Stimulated activated CD8-positive, alpha-beta memory T cell treated with anti-CD3 and anti-CD28 coated beads, Interleukin-7, amount 100 ng/mL, for 1 hour (primary cell): ENCODE data around the gene NCF2.

Source experiments
- DNase-seq, 2 donors: peaks; one replicate each; pipeline ENCODE4 v3.0.0-alpha.2; 2020; ENCODE audit warnings: low read depth in 2 of 2

NCF2 gene

DNA sequence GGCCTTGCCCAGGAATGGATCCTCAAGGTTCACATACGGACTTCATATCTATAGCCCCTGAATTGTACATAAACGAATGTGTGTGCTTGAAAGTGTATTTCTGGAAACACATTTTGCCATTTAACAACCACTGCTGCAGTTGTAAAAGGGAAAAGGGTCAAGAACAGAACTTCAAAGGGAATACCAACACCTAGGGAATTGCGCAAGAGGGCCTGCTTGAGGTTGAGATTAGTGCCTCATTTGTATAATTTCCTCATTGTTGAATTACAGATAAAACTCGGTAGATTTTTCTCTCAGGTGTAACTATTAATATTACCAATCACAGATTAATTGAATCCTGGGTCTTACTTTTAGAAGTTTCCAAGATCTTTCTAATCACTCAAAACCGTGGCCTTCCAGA lies 6.1 kb downstream of the NCF2 start:
- DNase-seq = no peak

DNA sequence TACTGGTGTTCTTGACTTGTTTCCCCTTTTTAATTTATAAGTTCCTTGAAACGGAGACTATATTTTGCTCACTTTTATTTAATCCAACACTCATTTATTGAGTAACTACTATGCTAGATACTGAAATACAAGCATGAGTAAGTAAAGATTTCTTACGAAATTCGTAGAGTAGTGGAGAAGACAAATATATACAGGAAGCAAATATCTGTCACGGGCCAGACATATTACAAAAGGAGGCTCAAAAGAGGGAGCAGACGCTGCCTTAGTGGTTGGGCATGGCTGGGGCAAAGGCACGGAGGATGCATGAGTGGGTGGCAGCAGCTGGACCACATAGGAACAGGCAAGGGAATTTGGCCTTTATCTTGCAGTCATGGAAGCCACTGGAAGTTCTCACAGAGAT lies 6.8 kb downstream of the NCF2 start:
- no peak for DNase-seq

DNA sequence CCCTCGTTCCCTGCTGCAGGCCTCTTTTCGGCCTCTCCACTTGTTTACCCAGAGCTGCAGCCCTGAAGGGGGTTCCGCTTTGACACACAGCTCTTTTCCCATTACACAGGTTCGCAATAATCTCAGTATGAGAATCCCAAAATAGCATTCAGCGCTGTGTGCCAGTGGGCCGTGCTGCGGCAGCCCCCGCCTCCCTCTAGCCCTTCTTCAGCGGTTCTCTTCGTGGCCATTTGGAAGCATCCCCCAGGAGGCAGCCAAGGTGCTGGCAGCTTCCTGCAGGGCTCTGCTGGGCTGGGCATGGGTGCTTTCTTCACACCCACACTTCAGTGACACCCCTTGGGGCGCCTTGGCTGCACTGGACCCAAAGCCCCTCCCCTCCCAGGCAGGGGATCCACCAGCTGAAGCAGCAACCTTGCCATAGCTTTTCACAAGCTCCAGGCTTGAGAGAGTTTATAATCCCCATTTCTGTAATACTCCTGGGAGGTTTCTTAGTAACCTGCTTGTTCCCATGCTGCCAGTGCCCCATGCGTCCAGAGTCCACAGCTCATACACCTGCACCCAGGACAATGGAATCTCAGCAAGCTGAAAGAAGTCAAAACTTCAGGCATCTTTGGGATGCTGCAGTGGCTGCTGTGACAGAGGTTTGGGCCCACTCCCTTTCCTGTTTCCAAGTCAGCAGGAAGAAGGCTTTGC lies 8.1 kb downstream of the NCF2 start:
- no peak for DNase-seq

DNA sequence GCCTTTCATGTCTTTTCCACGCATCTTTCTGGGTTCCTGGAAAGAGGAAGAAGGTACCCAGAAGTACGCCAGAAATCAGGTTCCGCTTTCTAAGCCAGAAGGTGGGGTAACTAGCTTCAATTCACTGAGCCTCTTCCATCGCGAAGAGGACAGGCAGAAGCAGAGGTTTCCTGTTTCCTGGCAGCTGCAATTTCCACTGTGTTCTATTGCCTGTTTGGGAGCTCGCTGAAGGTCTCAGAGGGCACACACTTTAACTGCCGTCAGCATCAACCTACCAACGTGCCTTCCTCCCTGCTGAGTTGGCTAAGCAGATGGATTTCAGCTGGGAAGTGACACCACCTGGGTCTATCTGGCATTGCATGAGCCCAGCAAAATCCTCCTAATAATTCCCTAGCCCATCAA lies 10.0 kb downstream of the NCF2 start:
- DNase-seq = no peak

DNA sequence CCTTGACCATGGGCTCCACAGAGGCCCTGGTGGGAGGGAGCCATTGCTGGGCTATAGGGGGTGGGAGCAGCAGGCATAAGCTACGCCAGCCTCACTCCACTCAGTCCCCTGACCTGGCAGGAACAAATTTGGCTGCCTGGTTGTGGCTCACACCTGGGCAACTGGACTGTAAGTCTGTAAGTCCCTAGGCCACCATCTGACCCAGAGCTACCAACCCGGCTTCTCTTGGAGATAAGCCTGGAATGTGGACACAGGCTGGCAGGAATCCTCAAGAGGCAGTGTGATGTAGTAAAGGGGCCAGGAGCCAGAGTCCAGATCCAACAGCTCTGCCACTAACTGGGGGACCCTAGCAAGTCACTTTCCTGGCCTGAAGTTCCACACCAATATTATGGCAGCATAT lies 11.4 kb downstream of the NCF2 start:
- no peak for DNase-seq

DNA sequence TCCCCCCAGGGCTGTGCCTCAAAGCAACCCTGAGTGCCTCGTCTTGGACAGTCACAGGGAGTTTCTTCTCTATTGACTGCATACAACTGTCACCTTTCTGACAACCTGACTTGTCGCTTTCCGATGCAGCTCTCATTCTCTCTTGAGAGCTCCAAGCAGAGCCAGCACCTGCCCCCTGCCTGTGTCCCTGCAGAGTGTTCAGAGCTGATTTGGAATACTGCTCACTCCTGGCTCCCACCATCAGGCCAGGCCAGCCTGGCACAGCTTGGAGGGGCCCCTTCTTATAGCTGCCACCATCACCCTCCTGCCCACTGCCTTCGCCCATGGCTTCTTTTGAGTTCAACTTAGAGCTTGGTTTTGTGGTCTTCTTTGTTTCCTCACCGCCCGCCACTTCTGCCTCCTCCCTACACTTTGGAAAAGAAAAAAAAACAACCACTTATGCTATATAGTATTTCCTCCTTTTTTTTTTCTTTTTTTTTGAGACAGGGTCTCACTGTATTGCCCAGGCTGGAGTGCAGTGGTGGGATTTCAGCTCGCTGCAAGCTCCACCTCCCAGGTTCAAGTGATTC lies 12.3 kb downstream of the NCF2 start:
- no peak for DNase-seq

DNA sequence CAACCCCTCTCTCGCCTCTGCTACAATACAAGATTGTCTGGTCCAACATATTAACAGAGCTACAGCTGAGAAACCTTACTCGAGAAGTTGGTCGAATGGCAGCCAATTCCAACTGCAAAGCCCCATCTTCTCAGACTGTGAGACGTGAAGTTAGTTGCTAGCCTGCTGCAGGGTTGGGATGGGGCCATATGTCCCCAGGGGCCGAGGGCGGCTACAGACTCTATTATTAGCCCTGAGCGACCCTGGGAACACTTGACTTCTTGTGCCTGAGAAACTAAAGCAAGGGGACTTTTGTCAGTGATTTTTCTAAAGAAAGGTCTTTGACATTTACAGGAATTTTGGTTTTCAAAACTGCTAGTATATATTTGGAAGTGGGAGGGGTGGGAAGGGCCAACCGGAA lies 13.7 kb downstream of the NCF2 start:
- no peak for DNase-seq

DNA sequence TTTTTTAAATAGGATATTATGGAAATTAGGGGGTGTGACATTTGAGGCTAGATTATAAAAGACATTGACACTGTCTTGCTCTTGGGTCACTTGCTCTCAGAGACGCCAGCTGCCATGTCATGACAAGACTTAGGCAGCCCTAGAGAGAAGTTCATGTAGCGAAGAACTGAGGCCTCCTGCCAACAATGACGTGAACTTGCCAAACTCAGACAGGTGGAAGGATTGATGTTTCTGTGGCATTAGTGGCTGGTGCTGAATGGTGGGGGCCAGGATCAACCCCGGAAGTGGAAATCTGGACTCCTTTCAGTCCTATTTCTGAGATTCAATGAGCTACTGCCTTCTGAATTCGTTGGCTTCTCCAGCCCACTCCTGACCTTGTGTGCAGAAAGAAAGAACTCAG lies 14.7 kb downstream of the NCF2 start:
- no peak for DNase-seq

DNA sequence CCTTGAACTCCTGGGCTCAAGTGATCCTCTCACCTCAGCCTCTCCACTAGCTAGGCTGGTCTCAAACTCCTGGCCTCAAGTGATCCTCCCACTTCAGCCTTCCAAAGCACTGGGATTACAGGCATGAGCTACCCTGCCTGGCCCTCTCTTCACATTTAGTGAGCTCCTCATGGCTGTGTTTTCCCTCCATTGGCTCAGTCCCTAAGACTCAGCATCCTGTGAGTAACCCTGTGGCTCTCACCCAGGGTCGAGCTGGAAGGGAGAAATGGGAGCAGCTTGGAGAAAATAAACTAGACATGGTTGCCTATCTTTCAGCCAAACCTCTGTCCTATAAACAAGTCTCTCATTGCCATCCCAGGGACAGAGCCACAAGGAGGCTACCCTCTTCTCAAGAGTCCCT lies 17.5 kb downstream of the NCF2 start:
- DNase-seq = no peak

DNA sequence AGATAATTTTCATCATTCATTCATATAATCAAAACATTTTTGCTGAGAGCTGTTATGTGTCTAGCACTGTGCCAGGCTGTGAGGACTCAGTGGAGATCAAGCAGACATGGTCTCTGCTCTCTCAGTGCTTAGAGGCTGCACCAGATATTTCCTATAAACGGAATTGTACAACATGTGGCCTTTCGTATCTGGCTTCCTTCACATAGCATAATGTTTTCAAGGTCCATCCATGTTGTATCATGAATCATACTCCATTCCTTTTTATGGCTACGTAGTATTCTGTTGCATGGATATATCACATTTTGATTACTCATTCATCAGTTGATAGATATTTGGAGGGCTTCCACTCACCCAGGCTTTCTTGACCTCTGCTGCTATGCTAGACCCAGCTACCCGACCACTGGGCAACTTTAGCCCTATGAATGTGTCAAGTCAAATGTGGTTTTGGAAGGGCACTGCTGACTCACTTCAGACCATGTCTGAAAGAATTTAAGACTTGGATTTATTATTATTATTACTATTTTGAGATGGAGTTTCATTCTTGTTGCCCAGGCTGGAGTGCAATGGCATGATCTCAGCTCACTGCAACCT lies 18.5 kb downstream of the NCF2 start:
- DNase-seq = no peak

DNA sequence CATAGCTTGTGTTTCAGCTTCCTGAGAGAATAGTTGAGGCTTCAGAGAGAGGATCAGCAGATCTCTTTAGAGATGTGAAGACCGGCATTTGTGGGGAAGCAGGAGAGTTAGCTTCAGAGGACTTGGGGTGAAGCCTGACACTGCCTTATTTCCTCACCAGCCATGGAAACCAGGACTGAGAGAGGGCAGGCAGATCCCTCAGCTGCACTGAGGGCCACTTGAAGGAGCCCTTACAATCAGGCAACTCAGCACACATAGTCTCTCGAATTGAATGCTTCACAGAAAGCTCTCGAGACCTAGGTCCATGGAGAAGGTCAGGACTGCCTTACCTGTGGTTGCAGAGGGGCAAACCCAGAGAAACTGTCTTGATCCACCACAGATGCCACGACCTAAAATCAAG lies 19.8 kb downstream of the NCF2 start:
- DNase-seq = no peak

DNA sequence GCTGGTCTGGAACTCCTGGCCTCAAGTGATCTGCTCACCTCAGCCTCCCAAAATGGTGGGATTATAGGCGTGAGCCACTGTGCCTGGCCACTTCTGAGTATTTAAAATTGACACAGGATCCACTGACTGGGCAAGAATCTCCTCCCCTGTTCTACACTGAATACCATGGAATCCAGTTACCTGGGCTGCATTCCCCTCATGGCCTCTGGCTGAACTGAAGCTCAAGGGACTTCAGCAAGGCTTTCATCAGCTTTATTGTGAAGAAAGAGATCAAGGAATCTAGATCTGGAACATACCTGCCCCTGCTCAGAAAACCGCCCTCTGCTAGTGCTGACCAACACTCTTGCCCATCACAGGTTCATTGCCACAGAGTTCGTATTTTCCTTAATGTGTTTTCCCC lies 20.5 kb downstream of the NCF2 start:
- DNase-seq = no peak

DNA sequence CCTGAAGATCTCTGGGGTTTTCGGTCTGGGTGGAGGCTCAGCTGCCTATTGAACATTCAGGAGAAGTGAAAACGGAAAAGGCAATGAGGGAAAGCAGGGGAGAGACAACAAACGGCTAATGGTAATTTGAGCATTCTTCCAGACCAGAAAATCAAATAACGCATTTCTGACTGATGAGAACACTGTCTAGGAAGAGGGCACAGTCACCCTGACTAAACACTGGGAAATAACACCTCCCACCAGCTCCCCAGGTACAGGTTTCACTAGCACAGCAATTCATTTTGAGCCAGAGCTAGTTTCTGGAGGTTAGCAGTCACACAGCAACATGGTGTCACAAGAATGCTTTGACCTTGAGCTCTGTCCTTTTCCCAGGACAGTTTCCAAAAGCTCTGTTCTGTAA lies 21.1 kb downstream of the NCF2 start:
- DNase-seq = no peak

DNA sequence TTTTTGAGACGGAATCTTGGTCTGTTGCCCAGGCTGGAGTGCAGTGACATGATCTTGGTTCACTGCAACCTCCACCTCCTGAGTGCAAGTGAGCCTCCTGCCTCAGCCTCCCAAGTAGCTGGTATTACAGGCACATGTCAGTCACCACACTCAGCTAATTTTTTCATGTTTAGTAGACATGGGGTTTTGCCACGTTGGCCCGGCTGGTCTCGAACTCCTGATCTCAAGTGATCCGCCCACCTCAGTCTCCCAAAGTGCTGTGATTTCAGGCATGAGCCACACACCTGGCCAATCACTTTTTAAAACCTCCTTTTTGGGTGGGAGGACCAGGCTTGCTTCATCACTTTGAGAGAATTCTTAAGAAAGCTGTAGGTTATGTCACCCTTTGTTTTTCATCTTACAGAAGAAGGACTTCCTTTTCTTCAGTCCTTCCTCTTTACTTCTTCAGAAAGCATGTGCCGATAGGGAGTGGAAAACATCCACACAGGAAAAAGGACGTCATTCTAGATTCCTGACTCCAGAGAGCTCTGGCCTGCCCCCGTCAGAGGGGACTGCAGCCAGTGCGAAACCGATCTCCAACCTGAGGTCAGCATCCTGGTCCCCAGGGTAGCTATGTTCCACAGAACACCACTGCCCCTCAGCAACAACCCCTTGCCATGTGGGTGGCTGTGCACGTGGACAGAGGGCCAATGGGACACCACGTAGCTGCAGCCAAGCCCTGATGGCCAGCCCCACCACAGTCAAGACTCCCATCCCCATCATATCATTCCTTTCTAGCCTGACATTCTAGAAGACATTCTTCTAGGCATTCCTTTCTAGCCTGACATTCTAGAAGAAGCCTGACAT lies 21.9 kb downstream of the NCF2 start:
- no peak for DNase-seq

DNA sequence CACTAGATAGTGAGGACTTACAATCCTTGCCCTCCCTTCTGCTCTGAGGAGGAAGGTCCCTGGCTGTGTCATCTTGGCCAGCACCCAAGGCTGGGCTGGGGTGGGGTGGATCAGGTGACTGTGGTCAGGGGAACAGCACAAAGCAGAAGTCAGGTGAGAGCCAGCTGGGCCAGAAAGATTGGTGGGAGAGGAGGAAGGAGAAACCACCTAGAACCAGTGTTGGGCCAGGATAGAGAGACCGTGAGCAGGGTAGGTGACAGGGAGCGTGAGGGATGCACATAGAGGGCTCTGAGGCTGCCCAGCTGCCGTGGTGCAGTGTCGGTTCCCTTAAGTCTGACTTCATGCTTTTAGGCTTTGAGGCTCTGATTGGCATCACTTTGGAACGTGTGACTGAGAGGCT lies 22.7 kb downstream of the NCF2 start:
- DNase-seq = no peak

DNA sequence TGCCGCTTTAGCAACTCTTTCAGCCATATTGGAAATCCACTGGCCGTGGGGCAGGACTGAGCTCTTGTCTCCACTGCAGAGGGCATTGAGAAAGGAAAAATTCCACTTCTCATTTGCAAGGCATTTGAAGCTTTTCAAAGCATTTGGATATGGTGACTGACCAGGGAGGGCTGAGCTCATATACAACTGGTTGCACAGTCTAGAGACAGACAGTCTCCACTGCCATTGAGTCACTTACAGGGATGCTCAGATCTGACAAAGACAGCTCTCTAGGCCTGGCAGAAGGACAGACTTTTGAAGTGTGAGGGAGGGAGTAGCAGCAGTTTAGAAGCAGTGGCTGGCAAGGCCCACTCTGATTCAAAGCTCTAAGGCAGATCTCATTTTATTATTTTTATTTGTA lies 24.2 kb downstream of the NCF2 start:
- no peak for DNase-seq

DNA sequence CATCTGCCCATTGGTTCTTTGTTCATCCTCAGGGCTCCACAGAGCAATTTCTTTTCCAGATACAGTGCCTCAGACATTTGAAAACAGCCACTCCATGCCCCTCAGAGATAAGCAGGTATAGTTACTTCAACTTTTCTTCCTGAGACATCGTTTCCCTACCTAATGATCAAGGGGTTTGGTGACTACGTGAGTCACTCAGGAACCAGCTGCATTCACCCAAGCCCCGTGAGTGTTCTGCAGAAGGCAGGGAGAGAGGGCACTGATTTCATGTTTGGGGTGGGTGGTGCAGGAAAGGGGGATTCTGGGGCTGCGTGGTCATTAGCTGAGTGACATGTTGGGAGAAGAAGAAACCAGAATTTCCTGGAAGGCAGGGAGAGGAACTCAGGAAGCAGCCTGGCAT lies 25.0 kb downstream of the NCF2 start:
- DNase-seq = no peak

DNA sequence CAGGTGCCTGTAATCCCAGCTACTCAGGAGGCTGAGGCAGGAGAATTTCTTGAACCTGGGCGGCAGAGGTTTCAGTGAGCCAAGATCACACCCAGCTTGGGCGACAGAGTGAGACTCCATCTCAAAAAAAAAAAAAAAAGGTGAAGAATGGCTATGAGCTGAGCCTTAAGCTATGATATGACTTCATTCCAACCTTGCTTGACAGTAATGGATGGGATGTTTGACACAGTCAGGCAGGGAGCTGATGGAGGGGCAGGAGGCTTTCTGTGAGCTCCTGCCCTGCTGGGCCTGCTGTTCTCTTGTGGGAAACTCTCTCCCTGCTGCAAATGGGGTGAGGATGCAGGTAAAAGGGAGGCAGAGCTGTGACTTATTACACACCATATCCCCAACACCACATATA lies 27.6 kb downstream of the NCF2 start:
- no peak for DNase-seq

DNA sequence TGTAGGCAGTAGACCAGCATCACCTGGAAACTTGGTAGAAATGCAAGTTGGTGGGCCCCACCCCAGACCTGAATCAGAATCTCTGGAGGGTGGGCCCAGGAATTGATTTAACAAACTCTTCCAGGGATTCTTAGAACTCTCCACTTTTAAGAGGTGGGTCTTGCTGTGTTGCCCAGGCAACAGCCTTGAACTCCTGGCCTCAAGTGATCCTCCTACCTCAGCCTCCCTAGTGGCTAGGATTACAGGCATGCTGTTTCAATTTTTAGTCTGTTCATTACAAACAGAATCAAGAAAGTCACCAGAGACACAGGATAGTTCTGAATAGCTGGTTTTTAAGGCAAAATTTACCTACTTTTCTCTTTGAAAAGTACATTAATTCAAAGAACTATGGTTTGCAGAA lies 31.2 kb downstream of the NCF2 start:
- DNase-seq = no peak

DNA sequence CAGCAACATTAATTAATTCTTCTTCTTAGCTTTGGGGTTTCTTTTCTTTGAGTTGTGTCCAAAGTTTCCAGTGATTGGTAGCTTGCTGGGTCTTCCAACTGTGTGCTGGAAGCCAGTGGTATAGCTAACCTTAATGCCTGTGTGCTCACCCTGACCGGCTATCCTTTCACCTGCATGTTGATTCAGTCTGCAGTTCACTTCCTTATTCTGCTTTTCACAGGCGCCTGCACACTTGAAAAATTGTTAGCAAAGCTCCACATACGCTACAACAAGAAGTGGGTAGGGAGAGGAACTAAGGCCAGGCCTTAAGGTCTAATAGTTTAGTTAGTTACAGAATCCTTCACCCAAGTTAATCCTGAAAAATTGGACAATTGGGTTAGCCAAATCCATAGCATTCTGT lies 35.7 kb downstream of the NCF2 start:
- DNase-seq = no peak

DNA sequence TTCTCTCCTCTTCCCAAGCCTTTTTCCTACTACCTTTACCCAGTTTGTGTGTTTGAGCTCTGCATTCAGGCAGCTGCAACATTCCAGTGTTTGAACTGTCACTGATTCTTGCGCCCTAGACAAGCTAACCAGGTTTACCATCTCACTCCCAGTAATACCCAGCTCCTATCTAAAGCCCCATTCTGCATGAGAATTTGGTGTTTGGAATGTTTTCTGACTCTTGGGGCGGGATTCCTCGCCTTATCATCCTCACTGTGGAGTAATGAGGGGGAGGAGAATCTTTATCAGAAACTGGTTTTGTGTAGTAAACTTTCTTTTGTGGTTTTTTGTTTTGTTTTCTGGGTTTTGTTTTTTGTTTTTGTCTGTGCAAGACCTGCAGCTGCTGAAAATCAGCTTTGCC lies 36.5 kb downstream of the NCF2 start:
- no peak for DNase-seq

DNA sequence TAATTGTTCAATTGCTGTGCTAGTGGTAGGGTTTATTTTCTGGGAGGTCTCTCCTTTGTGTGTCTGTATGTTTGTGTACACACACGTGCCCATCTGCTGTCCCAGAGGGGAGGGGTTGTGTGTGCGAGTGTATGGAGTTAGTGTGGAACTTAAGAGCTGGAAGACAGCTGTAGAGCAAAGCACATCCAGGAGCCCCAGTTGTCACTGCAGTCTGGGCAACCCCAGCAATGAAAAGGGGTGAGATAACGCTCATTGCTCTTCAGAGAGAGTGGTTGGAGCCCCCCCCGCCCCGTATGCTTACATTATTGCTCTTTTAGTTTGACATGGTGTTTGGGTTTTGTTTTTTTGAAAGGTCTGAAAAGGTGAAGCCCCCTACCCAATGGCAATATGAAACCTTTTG lies 36.9 kb downstream of the NCF2 start:
- DNase-seq = no peak

DNA sequence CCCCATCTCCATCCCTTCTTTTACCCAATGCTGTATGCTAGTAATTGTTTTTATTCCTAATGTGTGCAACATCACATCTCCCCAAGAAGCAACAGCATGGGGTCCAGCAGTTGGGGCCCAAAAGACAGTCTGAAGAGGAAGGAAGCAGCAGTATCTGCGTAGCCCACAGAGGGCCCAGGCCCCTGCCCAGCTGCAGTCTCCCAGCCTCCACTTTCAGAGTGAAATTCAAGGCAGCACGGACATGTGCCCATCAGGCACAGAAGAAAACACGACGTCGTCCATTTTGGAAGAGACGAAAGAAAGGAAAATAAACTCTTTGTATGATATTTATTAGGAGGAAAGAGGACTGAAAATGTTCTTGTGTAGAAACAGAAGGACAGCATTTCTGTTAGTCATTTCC lies 37.4 kb downstream of the NCF2 start:
- no peak for DNase-seq
